Left colon (tissue), 2 donors: ENCODE results near the gene ZFAND3. TPM values are rescaled to one million over a fixed set of nuclear protein-coding genes. Genes with fewer than 3 reads are reported as not detected.
A peak's percentile ranks its signal among the peaks of the same experiment; 100 is the strongest.
"Not testable (repeated sequence)": the region's sequence is repeated elsewhere in the genome, so short reads cannot be mapped to it uniquely, and the experiment has no call there.

Source experiments
- ATAC-seq: fragments of 200-7000 bp; cut with Tn5 transposase; one replicate; pipeline ENCODE4 v1.9.1; 2020; ENCODE audit warnings: mild to moderate bottlenecking, moderate library complexity
- DNase-seq, 2 donors: peaks; one replicate each; pipeline ENCODE4 v3.0.0-alpha.2; 2020
- intact Hi-C, 2 donors: fragments of 100-400 bp; cut with DNase I in 1 of 2; cut with micrococcal nuclease in 1 of 2; formaldehyde crosslinking; loops; one replicate each; pipeline versions ENCODE4 v1.11.2 to v1.14.0; 2022; cut with DNase I, micrococcal nuclease
- total RNA-seq, 2 donors: library from RNA; stranded (reverse); fragmentation: NEBNext Ultra II Directional; extraction: Animal tissue kit (Norgen Biotek cat#: 25700); gene quantifications; one replicate each; pipeline ENCODE4 v1.2.1, GENCODE V29; 2021
- donor health status: DM: no; HTN: no; CAD: no.
- donor health status: DM: yes; HTN: yes; CAD: no.

ZFAND3 gene
- total RNA-seq, 2 donors from 2014 or later = 66.4 to 77.0 TPM

GRCh38 chr6:38045701-38046305 is 226.3 kb downstream of the ZFAND3 start:
- ATAC-seq (no peak), DNase-seq (no peak)
- intact Hi-C loops = no loop called here

DNA sequence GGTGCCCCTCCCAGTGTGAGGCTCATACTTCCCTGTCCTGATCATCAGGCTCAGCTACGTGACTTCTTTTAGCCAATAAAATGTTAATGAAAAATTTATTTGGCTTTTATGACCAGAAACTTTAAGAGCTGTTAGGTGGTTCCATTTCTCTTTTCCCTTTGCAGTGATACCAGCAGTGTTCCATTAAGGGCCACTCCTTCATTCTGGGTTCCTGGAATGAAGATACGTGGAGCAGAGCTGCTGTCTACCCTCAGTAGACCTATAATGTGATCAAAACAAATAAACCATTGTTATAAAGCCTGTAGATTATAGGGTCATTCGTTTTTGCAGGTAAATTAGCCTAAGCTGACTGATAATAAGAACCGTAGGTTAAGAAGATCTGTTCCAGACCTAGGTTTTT is 228.0 kb downstream of the ZFAND3 start:
- ATAC-seq (peak; percentile 91), DNase-seq (no peak)
- intact Hi-C loops = no loop called here

GRCh38 chr6:38049861-38050397 is 230.4 kb downstream of the ZFAND3 start:
- DNase-seq, ATAC-seq, intact Hi-C loops: not testable (repeated sequence)

- ATAC-seq (peak; percentile 16), DNase-seq (no peak)
- intact Hi-C loops = no loop called here
Observed at GRCh38 chr6:38051819-38052434, 232.4 kb downstream of the ZFAND3 start.

DNA sequence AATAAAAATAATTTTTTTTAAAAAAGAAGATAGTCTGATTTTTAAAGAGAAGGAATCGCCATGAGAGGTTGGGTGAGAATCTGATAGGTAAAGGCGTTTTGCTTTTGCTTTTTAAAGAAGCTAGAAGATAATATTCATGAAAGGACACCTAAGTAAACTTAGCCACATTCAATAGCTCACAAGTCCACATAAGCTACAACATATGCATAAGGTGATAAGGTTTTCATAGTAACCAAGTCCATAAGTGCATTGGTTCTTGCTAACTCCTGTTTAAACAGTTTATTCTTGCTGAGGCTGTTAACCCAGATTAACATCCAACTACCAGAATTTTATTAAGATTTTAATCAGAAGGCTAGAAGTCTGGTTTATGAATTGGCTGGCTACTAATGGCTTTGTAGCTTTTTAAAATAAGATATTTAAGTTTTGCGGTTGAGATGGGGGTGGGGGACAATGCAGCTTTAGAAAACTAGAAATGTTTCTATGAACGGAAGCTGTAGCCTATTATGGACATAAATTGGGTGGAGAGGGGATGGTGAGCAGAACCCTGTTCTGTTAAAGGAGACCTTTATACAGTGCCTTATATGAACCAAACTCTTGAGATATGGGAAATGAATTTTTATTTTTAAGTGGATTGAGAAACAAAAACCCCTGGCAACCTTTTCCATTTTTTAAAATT is 235.1 kb downstream of the ZFAND3 start:
- DNase-seq = no peak
- intact Hi-C loops = no loop called here
- ATAC-seq = no peak

DNA sequence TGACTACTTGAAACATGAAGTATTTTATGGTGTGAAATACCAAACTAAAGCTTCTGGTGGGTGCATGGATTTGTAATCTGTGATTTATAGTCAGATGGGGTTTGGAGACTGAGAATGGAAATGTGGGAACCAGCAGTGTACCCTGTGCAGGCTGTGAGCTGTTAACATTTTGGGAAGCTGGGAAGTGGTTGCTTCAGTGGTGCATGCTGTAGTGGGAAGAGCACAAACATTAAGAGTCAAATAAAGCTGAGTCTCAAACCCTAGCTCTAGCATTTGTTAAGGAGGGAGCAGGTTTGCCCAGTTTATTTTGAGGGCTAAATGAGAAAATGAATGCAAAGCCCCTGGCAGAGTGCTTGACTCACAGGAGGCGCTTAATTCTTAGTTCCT is 235.7 kb downstream of the ZFAND3 start:
- ATAC-seq (no peak), DNase-seq (no peak)
- intact Hi-C loops = no loop called here

- no peak for DNase-seq
- intact Hi-C loops = no loop called here
- peak; percentile 53 for ATAC-seq
Observed at GRCh38 chr6:38056361-38056760, 236.8 kb downstream of the ZFAND3 start.

GRCh38 chr6:38057994-38058393 is 238.5 kb downstream of the ZFAND3 start:
- DNase-seq (no peak), ATAC-seq (peak; percentile 78)
- intact Hi-C loops = no loop called here

DNA sequence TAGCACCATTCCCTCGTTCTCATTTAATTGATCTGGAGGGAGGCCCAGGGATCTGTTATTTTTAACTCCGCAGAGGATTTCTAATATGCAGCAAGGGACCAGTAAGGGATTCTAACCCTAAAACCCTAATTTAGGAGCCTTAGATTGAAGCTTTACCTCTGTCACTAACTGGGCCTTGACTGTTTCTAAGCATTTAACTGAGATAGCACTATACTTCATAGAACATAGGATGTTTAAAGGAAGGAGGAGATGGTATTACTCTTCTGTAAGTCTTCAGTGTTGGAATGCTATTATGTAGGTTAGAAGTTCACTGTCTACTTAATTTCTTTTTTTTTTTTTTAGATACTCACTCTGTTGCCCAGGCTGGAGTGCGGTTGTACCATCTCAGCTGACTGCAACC is 242.5 kb downstream of the ZFAND3 start:
- DNase-seq (no peak), ATAC-seq (no peak)

DNA sequence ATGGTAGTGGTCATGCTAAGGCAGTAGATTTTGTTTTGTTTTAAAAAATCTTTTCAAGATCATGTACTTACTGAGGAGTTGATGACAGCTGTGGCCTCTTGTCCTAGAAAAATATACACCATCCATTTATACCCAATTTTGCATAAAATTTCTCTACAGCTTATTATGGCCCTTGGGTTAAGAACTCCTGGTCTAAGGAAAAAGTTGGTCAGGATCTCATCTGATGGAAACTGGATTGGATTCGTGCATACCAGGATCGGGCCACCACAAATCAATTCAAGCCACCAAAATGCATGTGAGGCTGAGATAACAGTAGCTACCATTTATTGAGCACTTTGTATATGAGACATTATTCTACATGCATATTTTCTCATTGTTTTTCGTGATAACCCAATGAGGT is 244.4 kb downstream of the ZFAND3 start:
- ATAC-seq (no peak), DNase-seq (no peak)
- intact Hi-C loops = no loop called here

More for the DNA sequence above, 242.5 kb downstream of the ZFAND3 start:
- intact Hi-C loops = no loop called here

DNA sequence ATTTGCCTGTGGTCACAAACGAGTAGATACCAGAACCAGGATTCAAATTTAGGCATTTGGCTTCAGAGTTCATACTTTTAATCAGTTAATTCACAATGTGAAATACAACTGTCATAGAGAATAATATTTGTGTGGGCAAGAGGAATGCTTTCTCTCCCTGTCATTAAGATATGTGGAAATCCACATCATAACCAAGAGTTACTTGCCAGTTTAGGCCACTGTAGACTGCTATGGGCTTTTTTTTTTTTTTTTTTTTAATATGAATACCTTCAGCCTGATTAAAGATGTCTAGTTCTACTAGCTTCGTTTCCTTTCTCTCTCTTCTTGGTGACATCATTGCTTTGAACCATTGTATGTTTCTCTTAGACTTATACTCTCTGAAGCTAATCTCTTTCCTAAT is 244.9 kb downstream of the ZFAND3 start:
- ATAC-seq (no peak), DNase-seq (no peak)
- intact Hi-C loops = no loop called here

DNA sequence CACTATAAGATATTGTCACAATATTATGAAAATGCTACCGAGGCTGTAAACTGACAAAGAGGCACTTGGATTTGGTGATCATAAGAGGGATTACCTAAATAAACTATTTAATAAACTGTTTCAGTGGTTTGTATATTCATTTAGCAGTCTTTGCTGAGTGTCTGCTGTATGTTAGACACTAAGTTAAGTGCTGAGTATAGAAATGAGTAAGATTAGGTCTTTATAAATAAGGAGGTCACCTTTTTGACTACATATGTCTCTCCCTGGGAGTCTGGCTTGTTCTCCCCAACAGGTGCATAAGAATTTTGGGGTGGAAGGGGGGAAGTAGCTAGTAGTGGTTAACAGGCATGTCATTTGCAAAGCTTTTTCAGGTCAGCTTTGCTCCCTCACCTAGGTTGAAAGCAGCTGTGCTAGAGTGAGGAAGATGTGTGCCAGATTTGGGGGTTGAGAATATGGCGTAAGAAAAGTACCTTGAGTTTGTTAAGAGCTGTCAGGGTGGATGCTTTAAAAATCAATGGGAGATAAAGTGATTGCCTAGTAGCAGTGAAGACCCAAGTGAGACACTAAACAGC is 246.3 kb downstream of the ZFAND3 start:
- DNase-seq = no peak
- intact Hi-C loops = no loop called here
- no peak for ATAC-seq

DNA sequence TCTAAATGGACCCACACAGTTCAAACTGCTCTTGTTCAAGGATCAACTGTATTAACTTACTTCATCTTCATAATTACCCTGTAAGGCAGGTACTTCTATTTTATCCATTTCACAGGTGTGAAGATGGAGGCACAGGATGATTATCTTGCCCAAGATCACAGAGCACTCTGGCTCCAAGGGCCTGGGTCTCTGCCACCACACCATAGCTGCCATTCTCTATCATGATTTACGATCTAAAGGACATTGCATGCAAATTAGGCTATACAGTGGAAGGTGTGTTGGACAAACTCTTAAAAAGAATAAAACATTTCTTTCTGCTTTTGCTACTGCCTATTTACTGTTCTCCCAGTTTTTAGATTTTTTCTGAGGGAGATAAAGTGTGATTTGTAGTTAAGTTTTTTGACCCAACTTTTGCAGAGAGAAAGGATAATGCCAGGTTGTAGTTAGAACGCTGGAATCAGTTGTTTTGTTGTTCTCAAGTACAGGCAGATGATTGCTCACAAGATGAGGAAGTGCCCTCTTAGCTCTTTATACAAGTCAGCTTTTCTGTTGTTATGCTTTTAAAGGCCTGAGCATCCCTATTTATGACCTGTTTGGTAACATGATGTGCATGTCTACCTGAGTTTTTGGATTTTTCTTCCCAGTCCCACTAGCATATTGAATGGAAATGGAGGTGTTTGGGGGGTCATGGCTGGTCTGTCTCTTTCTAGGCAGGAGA is 247.9 kb downstream of the ZFAND3 start:
- intact Hi-C loops = no loop called here
- ATAC-seq = no peak
- no peak for DNase-seq

DNA sequence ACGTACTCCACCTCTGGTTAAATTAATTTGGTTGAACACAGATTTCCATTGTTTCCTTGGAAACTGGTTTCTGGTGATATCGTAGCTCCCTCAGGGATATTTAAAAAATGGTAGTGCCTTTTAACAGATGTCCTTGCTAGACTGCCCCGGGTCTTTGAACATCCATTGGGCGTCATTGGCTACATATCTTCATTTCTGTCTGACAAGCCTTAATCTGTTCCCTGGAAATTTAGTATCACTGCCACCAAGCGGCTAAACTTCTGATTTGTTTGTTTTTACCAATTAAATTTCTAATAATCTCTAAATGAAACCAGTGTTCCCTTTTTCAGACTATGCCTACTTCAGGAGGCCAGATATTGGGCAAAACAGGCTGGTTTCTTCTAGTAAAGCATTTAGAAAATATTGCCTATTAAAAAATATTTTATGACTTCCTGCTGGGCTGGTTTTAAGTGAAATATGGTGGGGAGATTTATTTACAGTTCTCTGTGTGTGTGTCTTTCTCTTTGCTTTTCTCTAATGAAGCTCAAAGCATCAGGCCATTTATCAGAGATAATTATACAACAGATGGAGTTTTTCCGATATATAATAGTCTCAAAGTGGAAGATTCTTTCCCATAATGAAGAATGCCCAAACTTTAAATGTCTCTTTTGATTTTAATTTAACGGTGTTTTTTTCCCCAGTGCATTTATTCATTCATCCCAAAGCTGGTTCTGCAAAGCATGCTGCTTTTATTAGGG is 249.5 kb downstream of the ZFAND3 start:
- ATAC-seq (no peak), DNase-seq (no peak)
- intact Hi-C loops = no loop called here

DNA sequence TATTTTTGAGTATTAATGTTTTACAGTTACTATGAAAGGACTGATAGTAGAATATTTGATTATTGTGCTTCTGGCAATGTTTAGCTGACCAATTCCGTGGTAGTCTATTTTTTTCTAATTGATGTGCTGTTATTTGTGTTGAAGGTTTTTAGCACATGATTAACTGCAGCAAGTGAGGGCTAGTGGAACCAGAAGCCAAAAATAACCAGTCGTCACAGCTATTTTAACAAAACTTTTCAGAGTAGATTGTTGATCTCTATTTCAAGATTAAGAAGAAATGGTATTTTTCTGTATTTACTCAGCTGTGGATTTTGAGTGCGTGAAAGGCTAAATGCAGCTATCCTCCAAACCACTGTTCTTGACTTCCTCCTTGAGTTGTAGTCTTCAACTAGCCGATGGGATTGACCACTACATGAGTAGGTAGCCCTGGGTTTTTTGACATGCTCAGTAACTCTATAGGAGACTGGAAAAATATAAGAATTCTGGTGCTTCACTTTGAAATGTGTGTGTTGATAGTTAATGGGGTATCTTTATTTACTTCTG is 258.0 kb downstream of the ZFAND3 start:
- no peak for DNase-seq
- no peak for ATAC-seq
- intact Hi-C loops = no loop called here

DNA sequence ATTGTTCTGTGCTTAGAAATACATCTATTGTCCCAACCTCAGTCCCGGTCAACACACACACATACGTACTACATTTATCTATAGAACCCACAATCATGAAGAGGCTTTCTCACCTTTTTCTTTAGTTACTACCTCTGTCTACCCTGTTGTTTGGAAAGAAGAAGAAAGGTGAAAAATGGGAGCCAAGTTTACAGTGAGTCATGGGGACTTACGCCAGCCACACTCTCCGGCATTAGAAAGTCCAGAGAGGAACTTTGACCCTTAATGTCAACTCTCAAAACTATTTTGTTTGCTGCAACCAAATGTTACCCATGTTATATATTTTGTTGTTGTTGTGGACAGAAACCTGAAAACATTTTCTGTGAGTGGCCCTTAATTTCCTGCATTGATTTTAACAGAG is 259.1 kb downstream of the ZFAND3 start:
- ATAC-seq (peak; percentile 28), DNase-seq (no peak)
- intact Hi-C loops = no loop called here

DNA sequence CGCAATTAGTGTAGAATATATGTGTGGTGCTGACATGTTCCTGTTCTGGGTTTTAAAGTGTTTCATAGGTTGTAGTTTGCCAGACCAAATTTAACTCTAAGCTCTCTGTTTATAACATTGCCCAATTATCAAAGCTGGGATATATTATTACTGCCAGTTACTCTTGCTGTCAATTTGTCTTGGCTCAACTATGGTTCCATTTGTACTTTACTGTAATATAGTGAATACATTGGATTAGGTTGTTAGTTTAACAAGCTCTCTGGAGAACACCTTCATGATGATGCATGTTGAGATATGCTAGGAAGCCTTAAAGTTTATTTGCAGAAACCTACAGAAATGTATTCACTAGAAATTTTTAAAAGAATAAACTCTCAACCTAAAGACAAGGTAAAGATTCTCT is 259.6 kb downstream of the ZFAND3 start:
- no peak for DNase-seq
- intact Hi-C loops = no loop called here
- ATAC-seq = no peak

GRCh38 chr6:38079537-38079936 is 260.0 kb downstream of the ZFAND3 start:
- ATAC-seq (no peak), DNase-seq (no peak)
- intact Hi-C loops = no loop called here
